Activated CD8-positive, alpha-beta memory T cell treated with anti-CD3 and anti-CD28 coated beads, Interleukin-2, amount 50 U/mL, for 1 hour (primary cell): ENCODE results near the gene OOSP3.
"Not testable (repeated sequence)": the region's sequence is repeated elsewhere in the genome, so short reads cannot be mapped to it uniquely, and the experiment has no call there.

Experiments used
- DNase-seq: peaks from one replicate; pipeline ENCODE4 v3.0.0-alpha.2; 2020; ENCODE audit errors: extremely low read depth

The OOSP3 gene

GRCh38 chr11:59878575-59878974, at the start of gene OOSP3:
Gene OOSP3 (plus strand): TSS chr11:59878782. CDS start chr11:59878809, 27 bp downstream.
- DNase-seq = no peak

- no peak for DNase-seq
Observed at GRCh38 chr11:59829358-59829757, 49.2 kb upstream of the OOSP3 start.

GRCh38 chr11:59833602-59834001, 45.0 kb upstream of the OOSP3 start:
- DNase-seq = no peak

GRCh38 chr11:59839615-59840014, 39.0 kb upstream of the OOSP3 start:
- DNase-seq = no peak

GRCh38 chr11:59841514-59841913, 37.1 kb upstream of the OOSP3 start:
- no peak for DNase-seq

GRCh38 chr11:59842316-59842715, 36.3 kb upstream of the OOSP3 start:
- no peak for DNase-seq

- DNase-seq = no peak
Observed at GRCh38 chr11:59845399-59845798, 33.2 kb upstream of the OOSP3 start, which contains the start of gene CBLIF. Gene CBLIF (minus strand): TSS chr11:59845499. CDS start chr11:59845453, 46 bp downstream.

- no peak for DNase-seq
Observed at GRCh38 chr11:59846556-59846955, 32.0 kb upstream of the OOSP3 start.

- no peak for DNase-seq
Observed at GRCh38 chr11:59847626-59848025, 31.0 kb upstream of the OOSP3 start.

- DNase-seq = not testable (repeated sequence)
Observed at GRCh38 chr11:59848439-59848838, 30.1 kb upstream of the OOSP3 start.

- no peak for DNase-seq
Observed at GRCh38 chr11:59849129-59849528, 29.5 kb upstream of the OOSP3 start.

- not testable (repeated sequence) for DNase-seq
Observed at GRCh38 chr11:59849551-59849950, 29.0 kb upstream of the OOSP3 start.

GRCh38 chr11:59851416-59851815, 27.2 kb upstream of the OOSP3 start:
- DNase-seq = not testable (repeated sequence)

- no peak for DNase-seq
Observed at GRCh38 chr11:59854871-59855270, 23.7 kb upstream of the OOSP3 start.

GRCh38 chr11:59857439-59858434, 20.8 kb upstream of the OOSP3 start:
- no peak for DNase-seq

- DNase-seq = no peak
Observed at GRCh38 chr11:59859673-59860072, 18.9 kb upstream of the OOSP3 start.

- no peak for DNase-seq
Observed at GRCh38 chr11:59862252-59862651, 16.3 kb upstream of the OOSP3 start.

- no peak for DNase-seq
Observed at GRCh38 chr11:59865031-59865430, 13.6 kb upstream of the OOSP3 start.

GRCh38 chr11:59866397-59866796, 12.2 kb upstream of the OOSP3 start, which contains the start of gene TCN1:
Gene TCN1 (minus strand): TSS chr11:59866487. CDS start chr11:59866470, 17 bp downstream.
- no peak for DNase-seq

- DNase-seq = no peak
Observed at GRCh38 chr11:59866836-59867235, 11.7 kb upstream of the OOSP3 start.

GRCh38 chr11:59867946-59868345, 10.6 kb upstream of the OOSP3 start:
- no peak for DNase-seq

- DNase-seq = no peak
Observed at GRCh38 chr11:59872076-59872475, 6.5 kb upstream of the OOSP3 start.

GRCh38 chr11:59875856-59876519, 2.6 kb upstream of the OOSP3 start:
- DNase-seq = no peak
